ENCODE measurements around the gene KDM3B. TPM values are rescaled to one million over a fixed set of nuclear protein-coding genes. Genes with fewer than 3 reads are reported as not detected.

Gene KDM3B
- total and polyA plus RNA-seq, 9 of the 15 experiments (the other 6 are each of a cell fraction or from before 2014, with no cell fraction given), result 13.8 to 62.8 (median 41.9) TPM

DNA sequence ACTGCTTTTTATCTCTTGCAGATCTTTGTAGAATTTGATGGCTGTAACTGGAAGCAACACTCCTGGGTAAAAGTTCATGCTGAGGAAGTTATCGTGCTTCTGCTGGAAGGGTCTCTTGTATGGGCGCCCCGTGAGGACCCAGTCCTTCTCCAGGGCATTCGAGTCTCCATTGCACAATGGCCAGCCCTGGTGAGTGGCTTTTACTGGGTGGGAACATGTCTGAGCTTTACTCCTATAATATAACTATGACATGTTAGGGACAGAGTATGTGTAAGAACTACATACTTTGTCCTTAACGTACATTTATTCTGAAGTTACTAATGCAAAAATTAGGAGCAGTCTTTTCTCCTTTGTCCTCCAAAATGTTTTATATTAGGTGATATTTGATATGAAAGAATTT lies 20.2 kb downstream of the KDM3B start:
- ATAC-seq (no peak), DNase-seq (ENCODE audit: extremely low read depth in 1 of 4, low spot score in 3 of 4) (no peak), FAIRE-seq (no peak)
- Histone ChIP-seq H3K27me3 (ENCODE audit: control insufficient read depth in 2 of 2, insufficient read depth in 2 of 2, low read length in 2 of 2) (no peaks in the 10 kb centered on the region), H3K9ac (ENCODE audit: insufficient read depth in 1 of 2, low read depth in 2 of 2, low read length in 2 of 2) (no peak overlapping the region), H3K79me2 (ENCODE audit: control insufficient read depth, insufficient read depth, low read length) (peaks cover 50% of the 10 kb centered on the region), H2AFZ (ENCODE audit: low read depth, low read length) (no peak overlapping the region), H3K36me3 (ENCODE audit: control insufficient read depth, insufficient read depth, low read length) (peaks cover 49% of the 10 kb centered on the region; the same call in 2 of the 3 replicates), H3K4me1 (replicated peaks in 1 of 2; ENCODE audit: control insufficient read depth in 2 of 2, insufficient read depth in 2 of 2, low read length in 2 of 2) (peaks cover 0 to 16% of the 10 kb centered on the region in 2 experiments; a peak in 4 of 5 replicates), H3K4me2 (ENCODE audit: insufficient read depth, low read length) (no peak overlapping the region), H4K20me1 (replicated peaks; ENCODE audit: control insufficient read depth, insufficient read depth, low read length) (peaks cover 7% of the 10 kb centered on the region), H3K9me3 (replicated peaks; ENCODE audit: control insufficient read depth, insufficient read depth, low read depth, low read length) (no peaks in the 10 kb centered on the region), H3K27ac (ENCODE audit: extremely low read depth, low read depth, low read length) (no peak overlapping the region), H3K9me1 (ENCODE audit: control insufficient read depth, insufficient read depth, low read length) (no peaks in the 10 kb centered on the region), H3K4me3 (no peak overlapping the region)
- intact Hi-C loops (cut with micrococcal nuclease) (no loop called here), in situ Hi-C loops (cut with MboI) (no loop called here)
- CTCF ChIA-PET (ENCODE audit: low intra/inter-chr PET ratio), result no interaction called here
- WGBS (ENCODE audit: insufficient coverage, low coverage, missing lambda C conversion rate), result 65% methylated on average over 5 of the region's 5 CpGs
- BruUV-seq (replicated peaks), result no TSS peak
- no peak for TF ChIP-seq TAL1 (IDR thresholded peaks at IDR 0.05)
- no peak for TF ChIP-seq ZSCAN29 (IDR thresholded peaks at IDR 0.05)
- no peak for TF ChIP-seq PCBP2 (IDR thresholded peaks at IDR 0.05; ENCODE audit: low read depth, low read length, poor library complexity, severe bottlenecking)
- TF ChIP-seq SNAPC5 (CRISPR knock-in tag; IDR thresholded peaks at IDR 0.05), result no peak
- no peak for TF ChIP-seq GTF2A2 (tag; IDR thresholded peaks at IDR 0.05)
- TF ChIP-seq NCOA4 (IDR thresholded peaks at IDR 0.05; ENCODE audit: partially characterized antibody), result no peak
- TF ChIP-seq RBM17 (IDR thresholded peaks at IDR 0.05; ENCODE audit: borderline replicate concordance, low read depth, low read length), result no peak
- TF ChIP-seq NUFIP1 (IDR thresholded peaks at IDR 0.05; ENCODE audit: partially characterized antibody), result no peak
- no peak for TF ChIP-seq RBM15 (IDR thresholded peaks at IDR 0.05; ENCODE audit: insufficient read depth, low read length)
- no peak for TF ChIP-seq ZC3H8 (IDR thresholded peaks at IDR 0.05)
- TF ChIP-seq ZNF507 (tag; conservative IDR thresholded peaks at IDR 0.05), result no peak
- TF ChIP-seq, protein P1, sequence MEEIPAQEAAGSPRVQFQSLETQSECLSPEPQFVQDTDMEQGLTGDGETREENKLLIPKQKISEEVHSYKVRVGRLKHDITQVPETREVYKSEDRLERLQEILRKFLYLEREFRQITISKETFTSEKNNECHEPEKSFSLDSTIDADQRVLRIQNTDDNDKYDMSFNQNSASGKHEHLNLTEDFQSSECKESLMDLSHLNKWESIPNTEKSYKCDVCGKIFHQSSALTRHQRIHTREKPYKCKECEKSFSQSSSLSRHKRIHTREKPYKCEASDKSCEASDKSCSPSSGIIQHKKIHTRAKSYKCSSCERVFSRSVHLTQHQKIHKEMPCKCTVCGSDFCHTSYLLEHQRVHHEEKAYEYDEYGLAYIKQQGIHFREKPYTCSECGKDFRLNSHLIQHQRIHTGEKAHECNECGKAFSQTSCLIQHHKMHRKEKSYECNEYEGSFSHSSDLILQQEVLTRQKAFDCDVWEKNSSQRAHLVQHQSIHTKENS (CRISPR knock-in tag; IDR thresholded peaks at IDR 0.05), result no peak
- POLR2A ChIA-PET, result interaction anchor here (0.7 to 1.2 kb wide), 2 partner anchors 14 to 24 kb away, joined by 3 read pairs; no protein-coding TSS in a partner anchor
